ENCODE data around the gene TFDP3.

DNA sequence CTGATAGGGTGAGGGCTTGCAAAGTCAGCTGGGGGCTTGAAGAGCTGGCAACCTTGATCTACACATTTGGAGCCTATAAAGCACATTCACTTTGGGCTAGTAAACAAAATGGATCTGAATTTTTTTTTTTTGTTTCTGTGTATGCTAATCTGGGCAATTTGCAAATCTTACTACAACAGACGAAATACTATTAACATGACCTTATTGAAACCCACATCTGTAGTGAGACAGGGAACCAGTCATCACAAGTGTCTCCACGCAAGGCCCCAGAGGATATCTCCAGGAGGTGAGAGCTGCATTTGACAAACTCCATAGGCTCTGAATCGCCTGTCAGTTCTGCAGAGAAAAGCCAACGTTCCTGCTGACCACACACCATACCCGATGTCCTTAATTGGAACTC lies 33.0 kb upstream of the TFDP3 start:
- TF ChIP-seq EZH2 (IDR thresholded peaks at IDR 0.05; ENCODE audit: borderline replicate concordance, insufficient read depth, low read length, poor library complexity, severe bottlenecking) (no peak), POLR2AphosphoS5 (IDR thresholded peaks at IDR 0.05) (no peak)

All from neural cell (in vitro differentiated cells).